SK-N-SH treated with all-trans-retinoic acid at 6 μM for 48 hours (cell line): ENCODE data around the gene AIP.

Experiments
- ATAC-seq: fragments of 200-7000 bp; cut with Tn5 transposase; 3 replicates; pipeline ENCODE4 v1.9.1; 2020; ENCODE audit warnings: mild to moderate bottlenecking, moderate library complexity
- SNAI2 ChIP-seq: fragments of 250-450 bp; sonication (Bioruptor Pico); IDR thresholded peaks from 2 replicates; pipeline ENCODE4 v1.5.0; 2020; ENCODE audit warnings: mild to moderate bottlenecking, moderate library complexity
- TCF4 ChIP-seq: fragments of 250-450 bp; sonication (Bioruptor Pico); IDR thresholded peaks from 2 replicates; pipeline ENCODE4 v1.8.0; 2021; ENCODE audit warnings: mild to moderate bottlenecking, moderate library complexity, borderline replicate concordance
- TSHZ2 ChIP-seq: fragments of 250-450 bp; sonication (Bioruptor Pico); IDR thresholded peaks from 2 replicates; pipeline ENCODE4 v1.5.0; 2020; ENCODE audit warnings: mild to moderate bottlenecking, moderate library complexity

The AIP gene

DNA sequence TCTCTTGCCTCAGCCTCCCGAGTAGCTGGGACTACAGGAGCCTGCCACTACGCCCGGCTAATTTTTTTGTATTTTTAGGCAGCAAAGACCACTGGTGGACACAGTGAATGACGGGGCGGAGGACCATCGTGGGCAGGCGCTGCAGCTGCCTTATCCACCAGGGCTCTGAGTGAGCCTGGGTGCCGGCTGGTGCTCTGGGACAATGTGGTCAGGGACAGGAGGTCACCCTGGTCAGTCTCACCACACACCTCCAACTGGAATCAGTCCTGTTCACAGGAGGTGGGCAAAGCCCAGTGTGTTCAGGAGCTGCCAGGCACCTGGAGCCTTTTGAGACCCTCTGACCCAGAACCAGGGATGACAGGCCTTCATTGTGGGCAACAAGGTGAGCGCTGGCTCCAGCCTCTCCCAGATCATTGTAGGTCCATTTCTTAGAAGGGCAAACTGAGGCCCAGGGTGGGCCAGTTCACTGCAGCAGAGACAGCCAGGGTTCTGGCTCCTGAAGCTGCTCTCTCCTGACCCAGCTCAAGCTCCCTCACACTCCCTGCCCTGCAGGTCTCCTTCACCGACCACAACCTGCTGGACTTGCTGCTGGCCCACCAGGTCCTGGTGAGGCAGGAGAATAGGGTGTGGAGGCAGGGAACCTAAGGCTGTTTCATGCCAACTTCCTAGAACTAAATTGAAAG lies 56.1 kb downstream of the AIP start (continued):
- TF ChIP-seq TCF4 (CRISPR knock-in tag) = no peak
- TF ChIP-seq, all 23 proteins: peak for 0

DNA sequence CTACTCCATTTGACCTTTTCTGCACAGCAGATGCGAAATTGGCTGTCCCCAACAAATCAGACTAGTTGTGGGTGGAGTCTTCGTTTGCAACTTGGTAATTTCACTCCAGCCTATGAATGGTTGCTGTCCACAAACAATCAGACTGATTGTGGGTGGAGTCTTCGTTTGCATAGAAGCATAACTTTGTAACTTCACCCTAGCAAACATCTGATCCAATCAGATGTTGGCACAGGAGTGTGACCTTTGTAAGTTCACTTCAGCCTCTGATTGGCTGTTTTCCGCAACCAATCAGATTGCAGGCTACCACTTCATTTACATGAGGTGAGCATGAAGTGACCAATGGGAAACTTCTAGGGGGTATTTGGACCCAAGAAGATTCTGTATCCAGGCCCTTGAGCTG lies 56.7 kb downstream of the AIP start:
- TF ChIP-seq TSHZ2 (CRISPR knock-in tag) (no peak), SNAI2 (no peak)
- ATAC-seq = no peak
